ENCODE data around the gene KDR.

The KDR gene

DNA sequence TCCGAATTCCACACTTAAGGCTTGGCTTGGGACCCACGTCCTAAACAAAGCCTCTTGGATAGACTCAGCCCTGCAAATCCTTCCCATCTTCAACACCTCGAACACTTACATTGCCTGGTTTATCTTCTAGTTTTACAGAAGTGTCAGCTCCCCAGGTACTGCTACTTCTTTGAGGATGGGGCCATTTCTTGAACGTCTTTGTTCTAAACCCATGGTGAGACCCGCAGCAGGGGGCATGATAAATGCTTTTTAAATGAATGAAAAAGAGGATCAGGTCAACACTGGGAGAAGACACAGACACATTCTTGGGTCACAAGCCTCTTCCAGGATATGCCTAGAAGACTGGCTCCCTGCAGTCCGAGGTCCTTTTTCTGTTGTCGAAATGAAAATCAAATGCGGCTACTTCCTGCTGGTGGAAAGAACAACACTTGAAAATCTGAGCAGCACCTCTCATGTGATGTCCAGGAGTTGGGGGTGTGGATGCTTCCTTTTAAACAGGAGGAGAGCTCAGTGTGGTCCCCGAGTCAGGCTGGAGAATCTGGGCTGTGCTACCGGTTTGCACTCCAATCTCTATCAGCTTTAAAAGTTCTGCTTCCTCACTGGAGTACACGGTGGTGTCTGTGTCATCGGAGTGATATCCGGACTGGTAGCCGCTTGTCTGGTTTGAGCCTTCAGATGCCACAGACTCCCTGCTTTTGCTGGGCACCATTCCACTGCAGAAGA is 45.8 kb downstream of the KDR start:
- DNase-seq (ENCODE audit: low read depth in 2 of 2), result no peak

DNA sequence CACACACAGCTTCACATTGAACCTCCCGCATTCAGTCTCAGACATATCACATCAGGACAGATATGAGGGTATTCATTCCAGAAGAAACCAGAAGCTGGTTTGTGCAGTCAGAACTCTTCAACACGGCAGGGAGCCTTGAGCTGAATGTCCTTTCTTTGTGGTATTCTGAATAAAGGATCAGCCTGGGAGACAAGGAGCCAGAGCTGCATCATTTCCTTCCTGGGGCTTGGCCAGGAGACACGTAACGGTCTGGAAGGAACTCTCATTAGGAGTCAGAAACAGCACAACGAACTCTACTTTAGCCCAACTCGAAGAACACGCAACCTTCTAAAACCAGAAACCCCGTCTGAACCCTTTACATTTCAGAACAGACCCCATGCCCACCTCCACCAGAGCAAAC is 46.4 kb downstream of the KDR start:
- no peak for DNase-seq (ENCODE audit: low read depth in 2 of 2)

- no peak for DNase-seq (ENCODE audit: low read depth in 2 of 2)
Observed at GRCh38 chr4:55077577-55077976, 47.8 kb downstream of the KDR start.

GRCh38 chr4:55075823-55076716 is 49.3 kb downstream of the KDR start:
- DNase-seq (ENCODE audit: low read depth in 2 of 2), result no peak

GRCh38 chr4:55075376-55075775 is 50.0 kb downstream of the KDR start:
- DNase-seq (ENCODE audit: low read depth in 2 of 2), result no peak

DNA sequence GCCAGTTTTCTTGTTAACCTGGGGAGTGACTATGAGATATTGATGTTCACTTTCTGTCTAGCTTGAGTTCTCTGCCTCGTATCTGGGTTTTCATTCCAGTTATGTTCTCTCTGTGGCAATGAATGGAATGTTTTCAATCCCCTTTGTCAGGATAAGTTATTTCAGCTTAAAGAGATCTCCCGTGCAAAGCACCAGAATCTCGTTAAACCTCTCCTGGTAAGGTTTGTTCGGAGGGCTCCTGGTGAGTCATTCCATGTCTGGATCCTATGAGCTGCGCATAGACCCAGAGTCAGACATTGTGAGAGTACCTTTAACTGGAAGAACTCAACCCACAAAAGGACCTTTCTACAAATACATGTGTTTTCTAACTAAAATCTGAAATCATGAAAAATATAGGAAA is 51.0 kb downstream of the KDR start:
- no peak for DNase-seq (ENCODE audit: low read depth in 2 of 2)

- no peak for DNase-seq (ENCODE audit: low read depth in 2 of 2)
Observed at GRCh38 chr4:55071951-55072350, 53.4 kb downstream of the KDR start.

DNA sequence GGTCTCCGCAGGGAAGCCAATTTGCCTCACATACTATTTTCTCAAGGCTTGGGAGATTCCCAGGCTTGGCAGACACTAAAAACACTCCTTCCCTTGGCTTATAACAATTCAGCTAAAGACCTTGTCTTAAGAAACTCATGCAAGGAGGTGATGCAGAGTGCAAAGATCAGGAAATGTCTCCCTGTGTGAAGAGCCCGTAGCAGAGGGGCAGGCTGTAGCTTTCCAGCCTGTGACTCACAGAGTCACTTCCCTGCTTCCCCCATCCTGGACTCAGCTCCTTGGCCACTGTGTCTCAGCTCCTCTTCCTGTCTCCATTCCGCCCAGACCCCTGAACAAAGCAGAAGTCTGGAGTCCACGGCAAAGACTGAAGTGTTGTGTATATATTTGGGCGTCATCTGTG is 56.1 kb downstream of the KDR start:
- no peak for DNase-seq (ENCODE audit: low read depth in 2 of 2)

GRCh38 chr4:55068522-55068921 is 56.9 kb downstream of the KDR start:
- DNase-seq (ENCODE audit: low read depth in 2 of 2), result no peak

- no peak for DNase-seq (ENCODE audit: low read depth in 2 of 2)
Observed at GRCh38 chr4:55066018-55066417, 59.4 kb downstream of the KDR start.

- no peak for DNase-seq (ENCODE audit: low read depth in 2 of 2)
Observed at GRCh38 chr4:55055529-55055928, 69.9 kb downstream of the KDR start.

DNA sequence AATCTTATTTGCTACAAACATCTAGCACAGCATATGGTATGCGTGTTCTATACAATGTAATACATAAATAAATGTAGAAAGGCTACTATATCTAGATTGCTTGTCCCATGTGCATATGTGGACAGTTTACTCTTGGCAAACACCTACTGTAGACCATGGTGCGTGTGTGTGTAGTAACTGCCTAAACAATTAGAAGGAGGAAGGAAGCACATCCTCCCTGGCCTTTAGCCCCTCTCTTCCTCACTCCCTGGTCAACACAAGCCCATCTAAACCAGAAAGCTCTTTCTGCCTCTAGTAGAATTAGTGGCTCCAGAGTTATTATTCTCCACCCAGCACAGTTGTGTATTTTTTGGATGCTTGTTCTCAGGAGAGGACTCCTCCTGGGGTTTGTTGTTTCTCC is 73.9 kb downstream of the KDR start:
- DNase-seq (ENCODE audit: low read depth in 2 of 2), result no peak

DNA sequence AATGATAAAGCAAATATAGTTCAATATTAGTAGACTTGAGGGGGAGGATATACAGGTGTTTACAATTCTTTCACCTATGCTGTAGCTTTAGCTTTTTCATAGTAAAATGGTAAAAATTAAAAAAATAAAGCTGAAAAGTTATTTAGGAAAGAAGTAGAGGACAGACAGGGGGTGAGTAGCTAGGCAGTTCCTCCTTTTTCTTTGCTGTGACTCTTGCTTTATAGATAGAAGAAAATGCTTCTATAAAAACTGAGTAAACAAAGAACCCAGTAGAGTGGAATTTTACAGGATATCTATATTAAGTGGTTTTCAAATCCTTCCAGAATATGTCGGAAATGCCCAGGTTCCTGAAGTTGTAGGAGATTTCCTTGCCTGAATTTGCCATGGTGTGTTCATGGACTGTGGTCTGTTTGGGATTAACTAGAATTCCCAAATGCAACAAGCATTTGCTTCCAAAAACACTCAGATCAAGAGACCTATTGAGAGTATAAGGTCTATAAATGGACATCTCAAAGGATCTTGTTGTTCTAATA is 74.9 kb downstream of the KDR start:
- no peak for DNase-seq (ENCODE audit: low read depth in 2 of 2)

GRCh38 chr4:55038176-55038890 is 87.1 kb downstream of the KDR start:
- DNase-seq (ENCODE audit: low read depth in 2 of 2), result no peak

- DNase-seq (ENCODE audit: low read depth in 2 of 2), result no peak
Observed at GRCh38 chr4:55037728-55038127, 87.7 kb downstream of the KDR start.

- no peak for DNase-seq (ENCODE audit: low read depth in 2 of 2)
Observed at GRCh38 chr4:55036405-55036804, 89.0 kb downstream of the KDR start.

DNA sequence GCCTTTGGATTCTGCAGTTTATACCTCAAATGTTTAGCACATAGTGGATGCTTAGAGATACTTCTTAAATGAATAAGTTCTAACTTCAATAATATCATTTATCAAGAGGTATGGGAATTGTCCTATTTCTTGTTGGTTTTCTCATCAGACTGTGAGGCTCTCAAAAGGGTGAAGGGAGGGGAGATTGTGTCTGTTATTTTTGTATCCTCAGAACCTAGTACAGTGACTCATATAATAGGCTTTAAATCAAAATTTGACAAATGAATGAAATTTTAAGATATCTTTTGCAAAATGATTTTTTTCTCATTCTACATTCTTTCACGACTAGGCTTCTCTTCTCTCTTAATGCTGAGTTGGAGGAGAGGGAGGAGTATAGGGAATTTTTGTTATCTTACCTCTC is 89.5 kb downstream of the KDR start:
- no peak for DNase-seq (ENCODE audit: low read depth in 2 of 2)

GRCh38 chr4:55033296-55033695 is 92.1 kb downstream of the KDR start:
- no peak for DNase-seq (ENCODE audit: low read depth in 2 of 2)

- no peak for DNase-seq (ENCODE audit: low read depth in 2 of 2)
Observed at GRCh38 chr4:55032788-55033187, 92.6 kb downstream of the KDR start.

DNA sequence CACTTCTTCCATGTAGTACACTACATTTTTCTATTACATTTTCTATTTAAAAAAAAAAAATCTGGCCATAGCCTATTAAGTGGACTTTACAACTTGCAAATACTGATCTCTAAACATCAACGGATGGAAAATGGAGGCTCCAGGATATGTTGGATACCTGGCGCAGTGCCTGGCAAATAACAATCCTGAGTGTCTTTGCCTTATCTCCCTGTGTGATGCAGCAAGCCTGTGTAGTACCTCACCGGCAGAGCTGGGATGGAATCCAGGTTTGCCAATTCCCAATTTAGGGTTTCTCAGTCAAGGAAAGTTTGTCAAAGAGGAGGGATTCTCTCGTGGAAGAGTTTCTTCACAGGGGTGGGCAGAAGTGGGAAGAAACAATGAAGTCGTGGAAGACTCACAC is 93.2 kb downstream of the KDR start:
- no peak for DNase-seq (ENCODE audit: low read depth in 2 of 2)

DNA sequence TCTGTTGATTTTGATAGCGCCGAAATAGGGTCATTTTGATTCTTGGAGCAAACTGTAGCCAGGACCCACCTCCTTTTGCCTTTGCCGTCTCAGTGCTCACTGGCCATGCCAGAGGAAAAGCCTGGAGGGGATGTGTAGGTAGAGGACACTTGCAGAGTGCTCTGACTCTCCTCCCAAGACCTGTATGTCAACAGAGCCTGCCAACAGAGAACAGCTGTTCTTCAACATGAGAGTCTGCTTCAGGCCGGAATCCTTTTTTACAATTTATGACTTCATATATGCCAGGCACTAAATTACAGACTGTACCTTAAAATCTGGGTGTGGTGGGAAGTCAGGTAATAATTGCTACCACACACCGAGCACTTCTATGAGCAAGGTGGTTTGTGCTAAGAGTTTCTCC is 94.2 kb downstream of the KDR start:
- no peak for DNase-seq (ENCODE audit: low read depth in 2 of 2)

DNA sequence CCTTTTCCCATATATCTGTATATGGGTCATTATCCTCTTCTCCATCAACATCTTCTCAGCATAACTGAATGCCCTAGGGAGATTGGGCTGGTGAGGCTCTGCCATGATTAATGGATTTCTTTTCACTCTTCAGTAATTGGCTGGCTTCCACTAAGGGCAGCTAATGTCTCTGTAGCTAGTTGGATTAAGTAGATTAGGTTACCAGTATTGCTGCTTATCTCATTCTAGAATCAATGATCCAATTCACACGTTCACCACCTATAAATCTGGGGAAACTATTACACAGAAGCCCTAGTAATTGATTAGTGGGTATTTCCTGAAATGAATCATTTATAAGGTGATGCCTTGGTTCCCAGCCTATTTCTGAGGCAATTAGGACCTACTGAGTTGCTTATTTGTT is 94.8 kb downstream of the KDR start:
- no peak for DNase-seq (ENCODE audit: low read depth in 2 of 2)
